Activated CD8-positive, alpha-beta memory T cell treated with anti-CD3 and anti-CD28 coated beads, Interleukin-2, amount 50 U/mL, for 24 hours (primary cell): Measurements from ENCODE around the gene SGCD.
"Not testable (repeated sequence)": the region's sequence is repeated elsewhere in the genome, so short reads cannot be mapped to it uniquely, and the experiment has no call there.

Experiments used
- DNase-seq: peaks from one replicate; pipeline ENCODE4 v3.0.0-alpha.2; 2020; ENCODE audit errors: extremely low read depth

The SGCD gene

DNA sequence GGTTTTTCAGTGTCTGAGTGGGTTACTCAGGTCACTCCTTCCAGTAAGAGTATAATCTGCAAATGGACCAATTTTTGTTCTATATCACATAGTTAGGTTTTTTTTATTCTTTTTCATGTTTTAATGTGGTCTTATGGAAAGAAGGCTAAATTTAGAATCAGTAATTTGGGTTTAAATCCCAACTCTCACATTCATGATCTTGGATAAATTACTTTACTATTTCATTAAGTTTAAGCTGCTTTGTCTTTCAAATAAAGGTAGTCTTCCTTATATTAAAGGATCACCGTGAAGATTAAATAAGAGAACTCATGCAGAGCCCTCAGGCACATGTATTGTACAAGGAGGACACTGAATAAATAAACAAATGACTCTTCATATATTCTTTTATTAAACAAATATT is 234.7 kb downstream of the SGCD start:
- DNase-seq = no peak

DNA sequence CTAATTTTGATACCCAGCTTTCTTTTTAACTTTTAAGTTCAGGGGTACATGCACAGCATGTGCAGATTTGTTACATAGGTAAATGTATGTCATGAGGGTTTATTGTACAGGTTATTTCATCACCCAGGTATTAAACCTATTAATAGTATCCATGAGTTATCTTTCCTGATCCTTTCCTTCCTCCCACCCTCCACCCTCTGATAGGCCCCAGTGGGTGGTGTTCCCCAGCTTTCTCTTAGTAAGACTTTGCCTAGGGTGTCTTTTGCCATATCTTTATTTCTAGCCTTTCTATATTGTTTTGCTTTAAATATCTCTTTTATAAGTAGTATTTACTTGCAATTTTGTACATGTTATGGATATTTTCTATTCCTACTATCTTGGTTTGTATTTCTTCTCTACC is 243.7 kb downstream of the SGCD start:
- no peak for DNase-seq

DNA sequence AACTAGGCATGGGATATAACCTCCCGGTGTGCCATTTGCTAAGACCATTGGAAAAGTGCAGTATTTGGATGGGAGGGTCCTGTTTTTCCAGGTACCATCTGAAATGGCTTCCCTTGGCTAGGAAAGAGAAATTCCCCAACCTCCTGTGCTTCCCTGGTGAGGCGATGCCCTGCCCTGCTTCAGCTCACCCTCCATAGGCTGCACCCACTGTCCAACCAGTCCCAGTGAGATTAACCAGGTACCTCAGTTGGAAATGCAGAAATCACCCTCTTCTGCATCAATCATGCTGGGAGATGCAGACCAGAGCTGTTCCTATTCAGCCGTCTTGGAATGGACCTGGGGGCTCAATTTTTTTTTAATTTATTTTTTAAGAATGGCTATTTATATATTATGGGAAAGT is 254.8 kb downstream of the SGCD start:
- DNase-seq = no peak

GRCh38 chr5:156582193-156582598 is 255.2 kb downstream of the SGCD start:
- DNase-seq = no peak

DNA sequence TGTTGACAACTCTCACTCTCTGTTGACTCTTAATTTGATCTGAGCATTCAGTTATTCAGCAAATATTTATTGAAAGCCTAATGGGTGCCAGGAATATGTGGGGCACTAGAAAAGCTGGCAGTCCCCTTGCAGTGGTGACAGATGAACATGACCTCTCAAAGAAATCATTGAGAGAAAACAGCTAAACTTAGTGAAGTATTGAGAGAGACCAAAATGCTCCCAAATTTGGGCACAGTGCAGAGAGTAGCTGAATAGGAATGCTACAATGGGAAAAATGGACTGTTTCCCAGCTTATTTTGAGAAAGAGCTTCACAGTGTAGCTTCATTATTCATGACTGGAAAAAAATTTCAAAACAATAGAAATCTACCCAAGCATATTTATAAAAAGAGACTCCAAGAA is 257.9 kb downstream of the SGCD start:
- DNase-seq = no peak

GRCh38 chr5:156585999-156586398 is 259.0 kb downstream of the SGCD start:
- no peak for DNase-seq

DNA sequence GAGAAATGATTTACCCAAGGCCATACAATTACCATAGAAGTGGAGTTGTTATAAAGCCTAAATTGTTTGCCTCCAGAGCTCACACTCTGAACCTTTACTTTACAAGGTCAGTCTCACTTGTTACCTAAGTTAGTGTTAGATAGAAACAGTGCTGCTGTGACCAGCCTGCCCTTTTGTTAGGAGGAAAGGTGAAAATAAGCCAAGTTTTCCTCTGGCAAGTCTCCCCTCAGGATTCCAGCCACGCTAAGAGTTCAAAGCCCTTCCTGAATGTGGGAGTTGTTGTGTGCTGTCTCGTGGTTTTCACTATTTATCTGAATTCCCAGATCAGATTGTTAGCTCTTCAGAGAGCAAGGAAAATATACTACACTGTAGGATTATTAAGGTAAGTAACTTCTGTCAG is 260.0 kb downstream of the SGCD start:
- no peak for DNase-seq

GRCh38 chr5:156588306-156588705 is 261.3 kb downstream of the SGCD start:
- no peak for DNase-seq

DNA sequence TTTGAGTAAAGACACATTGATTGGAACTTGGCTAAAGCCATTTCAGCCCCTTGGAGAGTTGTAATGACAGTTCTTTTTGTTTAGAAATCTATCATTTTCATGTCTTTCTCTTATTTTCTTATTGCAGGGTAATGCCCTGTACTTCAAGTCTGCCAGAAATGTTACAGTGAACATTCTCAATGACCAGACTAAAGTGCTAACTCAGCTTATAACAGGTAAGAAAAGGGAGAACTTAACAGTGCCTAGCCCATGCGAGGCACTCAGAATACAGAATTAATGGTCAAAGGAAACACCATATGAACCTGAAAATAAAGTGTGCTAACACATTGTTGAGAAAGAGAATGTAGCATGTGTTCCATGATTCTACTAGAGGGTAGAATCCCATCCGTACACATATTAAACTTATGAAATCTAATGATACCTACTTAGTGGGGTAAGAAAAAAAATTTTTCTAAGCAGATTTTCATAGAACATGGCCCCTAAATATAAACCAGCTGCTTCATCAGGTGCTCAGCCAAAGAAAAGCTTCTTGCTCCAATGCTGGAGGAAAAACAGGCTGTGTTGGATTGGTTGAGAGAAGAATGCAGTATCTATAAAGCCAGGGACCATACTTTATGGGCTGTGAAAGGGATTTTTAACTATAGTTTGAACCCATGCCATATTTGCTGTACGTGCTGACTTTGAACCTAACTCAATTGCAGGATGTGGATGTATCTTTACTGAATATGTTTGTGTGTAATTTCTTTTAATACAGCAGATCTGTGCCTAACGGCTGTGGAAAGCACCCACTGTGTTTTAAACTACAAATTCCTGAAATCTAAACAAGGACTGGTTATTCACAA is 262.4 kb downstream of the SGCD start:
- DNase-seq = no peak

- no peak for DNase-seq
These were observed 262.9 kb downstream of the SGCD start for GRCh38 chr5:156589946-156590216.

DNA sequence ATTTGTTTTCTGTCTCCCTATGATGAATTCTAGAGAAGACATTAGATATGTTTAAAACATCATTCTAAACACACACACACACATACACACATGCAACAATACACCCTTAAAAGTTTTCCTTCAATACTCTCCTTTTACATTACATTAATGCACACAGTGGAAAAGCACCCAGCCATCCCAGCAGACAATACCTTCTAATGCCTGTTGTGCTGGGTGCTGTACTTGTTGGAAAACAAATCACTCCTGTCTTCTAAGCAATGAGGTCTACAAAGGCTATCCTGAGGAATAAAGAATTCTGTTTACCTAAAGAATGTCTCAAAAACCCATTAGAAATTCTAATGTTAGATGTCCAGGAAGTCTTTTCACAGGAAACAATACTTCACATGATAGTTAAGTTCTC is 264.0 kb downstream of the SGCD start:
- DNase-seq = no peak

GRCh38 chr5:156591631-156592030 is 264.7 kb downstream of the SGCD start:
- DNase-seq = no peak

GRCh38 chr5:156593546-156593945 is 266.6 kb downstream of the SGCD start:
- no peak for DNase-seq

DNA sequence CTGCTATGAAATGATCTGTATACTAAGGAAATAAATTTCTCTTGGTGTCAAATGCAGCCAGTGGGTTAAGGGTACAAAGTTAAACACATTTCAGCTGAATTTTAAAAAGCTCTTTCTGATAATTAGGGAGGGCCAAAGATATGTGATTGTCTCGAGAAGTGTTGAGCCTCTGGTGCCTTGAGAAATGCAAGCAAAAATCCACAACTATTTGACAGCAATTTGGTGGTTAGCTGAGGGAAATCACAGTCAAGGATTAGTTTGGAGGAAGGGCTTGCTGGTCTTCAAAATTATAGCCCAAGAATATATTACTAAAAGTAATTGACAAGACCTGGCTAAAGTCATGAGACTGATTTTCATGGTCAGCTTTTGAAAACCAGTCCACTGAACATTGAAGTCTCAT is 267.4 kb downstream of the SGCD start:
- no peak for DNase-seq

GRCh38 chr5:156595132-156595787 is 268.3 kb downstream of the SGCD start:
- no peak for DNase-seq

DNA sequence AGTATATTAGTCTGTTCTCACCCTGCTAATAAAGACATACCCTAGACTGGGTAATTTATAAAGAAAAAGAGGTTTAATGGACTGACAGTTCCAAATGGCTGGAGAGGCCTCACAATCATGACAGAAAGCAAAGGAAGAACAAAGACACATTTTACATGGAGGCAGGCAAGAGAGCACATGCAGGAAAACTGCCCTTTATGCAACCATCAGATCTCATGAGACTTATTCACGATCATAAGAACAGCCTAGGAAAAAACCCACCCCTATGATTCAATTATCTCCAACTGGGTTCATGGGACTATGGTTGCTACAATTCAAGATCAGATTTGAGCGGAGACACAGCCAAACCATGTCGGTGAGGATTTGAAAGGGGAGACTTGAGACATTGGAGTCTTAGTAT is 270.3 kb downstream of the SGCD start:
- DNase-seq = no peak

- DNase-seq = no peak
These were observed 272.0 kb downstream of the SGCD start for GRCh38 chr5:156598964-156599363.

DNA sequence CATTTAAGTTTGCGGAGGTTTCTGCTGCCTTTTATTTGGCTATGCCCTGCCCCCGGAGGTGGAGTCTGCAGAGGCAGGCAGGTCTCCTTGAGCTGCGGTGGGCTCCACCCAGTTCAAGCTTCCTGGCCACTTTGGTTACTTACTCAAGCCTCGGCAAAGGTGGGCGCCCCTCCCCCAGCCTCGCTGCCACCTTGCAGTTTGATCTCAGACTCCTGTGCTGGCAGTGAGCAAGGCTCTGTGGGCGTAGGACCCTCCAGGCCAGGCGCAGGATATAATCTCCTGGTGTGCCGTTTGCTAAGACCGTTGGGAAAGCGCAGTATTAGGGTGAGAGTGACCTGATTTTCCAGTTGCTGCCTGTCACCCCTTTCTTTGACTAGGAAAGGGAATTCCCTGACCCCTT is 283.6 kb downstream of the SGCD start:
- not testable (repeated sequence) for DNase-seq

GRCh38 chr5:156615901-156616300 is 288.9 kb downstream of the SGCD start:
- no peak for DNase-seq

- no peak for DNase-seq
These were observed 290.5 kb downstream of the SGCD start for GRCh38 chr5:156617426-156617825.

DNA sequence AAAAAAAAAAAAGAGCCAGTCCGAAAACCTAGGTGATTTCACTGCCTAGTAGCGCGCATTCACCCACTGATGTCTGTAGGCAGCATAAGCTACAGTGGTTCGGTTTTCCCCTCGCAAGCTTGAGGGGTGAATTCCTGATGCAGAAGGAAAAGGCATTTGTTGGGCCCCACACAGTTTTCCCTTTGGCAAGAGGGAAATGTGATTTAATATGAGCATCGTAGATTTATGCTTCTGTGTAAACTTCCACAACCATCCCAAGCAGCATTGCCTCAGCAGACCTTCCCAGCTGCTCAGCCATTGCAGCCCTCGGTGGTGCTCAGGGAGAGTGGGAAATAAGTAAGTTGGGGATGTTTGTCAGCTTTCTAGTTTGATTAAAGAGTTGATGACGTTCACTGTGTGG is 291.6 kb downstream of the SGCD start:
- DNase-seq = no peak

DNA sequence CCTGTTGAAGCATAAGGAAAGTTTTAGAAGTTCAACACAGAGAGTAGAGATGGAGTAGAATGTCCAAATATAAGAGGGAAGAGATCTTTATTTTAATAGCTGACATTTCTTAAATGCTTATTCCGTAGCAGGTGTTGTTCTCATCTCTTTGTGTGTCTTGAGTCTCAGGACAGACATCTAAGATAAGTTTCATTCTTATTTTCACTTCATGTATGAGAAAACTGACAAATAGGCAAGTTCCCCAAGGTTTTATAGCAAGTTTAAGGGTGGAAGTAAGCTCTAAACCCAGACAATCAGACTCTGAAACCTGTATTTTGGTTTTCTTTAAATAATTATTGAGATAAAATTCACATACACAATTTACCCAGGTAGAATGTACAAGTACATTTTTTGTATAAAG is 294.8 kb downstream of the SGCD start:
- no peak for DNase-seq

- DNase-seq = no peak
These were observed 296.5 kb downstream of the SGCD start for GRCh38 chr5:156623381-156624040.
